Measurements from ENCODE around the gene LRP11.

DNA sequence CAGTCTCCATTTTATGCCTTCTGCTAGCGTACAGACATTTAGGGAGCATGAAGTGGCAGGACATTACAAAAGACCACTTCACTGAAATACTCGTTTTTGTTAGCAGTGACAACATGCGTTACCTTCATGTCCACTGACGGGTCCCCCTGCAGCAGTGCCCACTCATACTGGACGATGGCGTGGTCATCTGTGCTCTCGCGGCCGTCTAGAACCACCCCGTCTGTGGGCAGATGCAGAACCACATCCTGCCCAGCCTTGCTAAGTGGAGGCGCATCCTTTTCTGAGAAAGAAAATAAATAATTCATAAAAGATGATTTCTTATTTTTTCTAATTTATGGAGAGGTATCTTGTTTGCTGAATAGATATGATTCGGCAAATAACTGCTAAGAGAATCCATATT lies 11.3 kb downstream of the LRP11 start:
- TF ChIP-seq, protein P1, sequence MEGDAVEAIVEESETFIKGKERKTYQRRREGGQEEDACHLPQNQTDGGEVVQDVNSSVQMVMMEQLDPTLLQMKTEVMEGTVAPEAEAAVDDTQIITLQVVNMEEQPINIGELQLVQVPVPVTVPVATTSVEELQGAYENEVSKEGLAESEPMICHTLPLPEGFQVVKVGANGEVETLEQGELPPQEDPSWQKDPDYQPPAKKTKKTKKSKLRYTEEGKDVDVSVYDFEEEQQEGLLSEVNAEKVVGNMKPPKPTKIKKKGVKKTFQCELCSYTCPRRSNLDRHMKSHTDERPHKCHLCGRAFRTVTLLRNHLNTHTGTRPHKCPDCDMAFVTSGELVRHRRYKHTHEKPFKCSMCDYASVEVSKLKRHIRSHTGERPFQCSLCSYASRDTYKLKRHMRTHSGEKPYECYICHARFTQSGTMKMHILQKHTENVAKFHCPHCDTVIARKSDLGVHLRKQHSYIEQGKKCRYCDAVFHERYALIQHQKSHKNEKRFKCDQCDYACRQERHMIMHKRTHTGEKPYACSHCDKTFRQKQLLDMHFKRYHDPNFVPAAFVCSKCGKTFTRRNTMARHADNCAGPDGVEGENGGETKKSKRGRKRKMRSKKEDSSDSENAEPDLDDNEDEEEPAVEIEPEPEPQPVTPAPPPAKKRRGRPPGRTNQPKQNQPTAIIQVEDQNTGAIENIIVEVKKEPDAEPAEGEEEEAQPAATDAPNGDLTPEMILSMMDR (conservative IDR thresholded peaks at IDR 0.05; ENCODE audit: low read length), result no peak
- no peak for TF ChIP-seq EZH2phosphoT487 (IDR thresholded peaks at IDR 0.05; ENCODE audit: borderline replicate concordance, low read depth, low read length)

Measured in OCI-LY7 (cell line).